Neural crest cell (in vitro differentiated cells): Measurements from ENCODE around the gene FAM217A. TPM values are rescaled to one million over a fixed set of nuclear protein-coding genes. Genes with fewer than 3 reads are reported as not detected.
A peak's percentile ranks its signal among the peaks of the same experiment; 100 is the strongest.

Source experiments
- DNase-seq: peaks from one replicate; pipeline ENCODE4 v3.0.0; 2021; ENCODE audit warnings: low read depth, mixed read lengths, low spot score
- H3K27ac Mint-ChIP-seq: one replicate; pipeline ENCODE4 v1.8.0; 2021; ENCODE audit warnings: mild to moderate bottlenecking, mixed read lengths; ENCODE audit not compliant: unreplicated experiment
- H3K27me3 Mint-ChIP-seq: 2 replicates; pipeline ENCODE4 v1.8.0; 2021; ENCODE audit warnings: low read depth, mild to moderate bottlenecking, mixed read lengths
- H3K36me3 Mint-ChIP-seq: 2 replicates; pipeline ENCODE4 v1.8.0; 2021; ENCODE audit warnings: low read depth, mild to moderate bottlenecking, mixed read lengths
- H3K4me1 Mint-ChIP-seq: 2 replicates; pipeline ENCODE4 v1.8.0; 2021; ENCODE audit warnings: mixed read lengths
- H3K4me3 Mint-ChIP-seq: one replicate; pipeline ENCODE4 v1.8.0; 2021; ENCODE audit warnings: mild to moderate bottlenecking, mixed read lengths
- H3K9me3 Mint-ChIP-seq: 2 replicates; pipeline ENCODE4 v1.8.0; 2021; ENCODE audit warnings: mixed read lengths
- total RNA-seq: library from RNA; stranded (reverse); gene quantifications from 2 replicates; pipeline ENCODE4 v1.2.1, GENCODE V29; 2021
- TF ChIP-seq, protein P1 (sequence below): fragments of 200-600 bp; sonication (generic); conservative IDR thresholded peaks from 2 replicates; pipeline ENCODE4 v1.5.0; 2021; ENCODE audit warnings: antibody characterized with exemption, mild to moderate bottlenecking

Gene FAM217A
- total RNA-seq, 1 donor from 2014 or later: not detected

- DNase-seq: peak; percentile 88
- Mint-ChIP-seq H3K9me3 (no peaks in the 10 kb centered on the region), H3K36me3 (no peaks in the 10 kb centered on the region), H3K27me3 (no peaks in the 10 kb centered on the region), H3K4me3 (peak overlapping the region; percentile 91), H3K4me1 (peaks cover 53% of the 10 kb centered on the region), H3K27ac (peak overlapping the region; percentile 99)
- TF ChIP-seq, protein P1, sequence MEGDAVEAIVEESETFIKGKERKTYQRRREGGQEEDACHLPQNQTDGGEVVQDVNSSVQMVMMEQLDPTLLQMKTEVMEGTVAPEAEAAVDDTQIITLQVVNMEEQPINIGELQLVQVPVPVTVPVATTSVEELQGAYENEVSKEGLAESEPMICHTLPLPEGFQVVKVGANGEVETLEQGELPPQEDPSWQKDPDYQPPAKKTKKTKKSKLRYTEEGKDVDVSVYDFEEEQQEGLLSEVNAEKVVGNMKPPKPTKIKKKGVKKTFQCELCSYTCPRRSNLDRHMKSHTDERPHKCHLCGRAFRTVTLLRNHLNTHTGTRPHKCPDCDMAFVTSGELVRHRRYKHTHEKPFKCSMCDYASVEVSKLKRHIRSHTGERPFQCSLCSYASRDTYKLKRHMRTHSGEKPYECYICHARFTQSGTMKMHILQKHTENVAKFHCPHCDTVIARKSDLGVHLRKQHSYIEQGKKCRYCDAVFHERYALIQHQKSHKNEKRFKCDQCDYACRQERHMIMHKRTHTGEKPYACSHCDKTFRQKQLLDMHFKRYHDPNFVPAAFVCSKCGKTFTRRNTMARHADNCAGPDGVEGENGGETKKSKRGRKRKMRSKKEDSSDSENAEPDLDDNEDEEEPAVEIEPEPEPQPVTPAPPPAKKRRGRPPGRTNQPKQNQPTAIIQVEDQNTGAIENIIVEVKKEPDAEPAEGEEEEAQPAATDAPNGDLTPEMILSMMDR: peak; percentile 49
Measured at GRCh38 chr6:4021133-4021853, 57.6 kb downstream of the FAM217A start.

GRCh38 chr6:4020822-4021132 lies 58.2 kb downstream of the FAM217A start:
- Mint-ChIP-seq H3K27ac (peak overlapping the region; percentile 99), H3K4me1 (peaks cover 58% of the 10 kb centered on the region), H3K27me3 (no peaks in the 10 kb centered on the region), H3K9me3 (no peaks in the 10 kb centered on the region), H3K36me3 (no peaks in the 10 kb centered on the region), H3K4me3 (peak overlapping the region; percentile 91)
- TF ChIP-seq, protein P1: no peak
- no peak for DNase-seq

GRCh38 chr6:4018924-4019236 lies 60.1 kb downstream of the FAM217A start:
- Mint-ChIP-seq H3K27ac (peak overlapping the region; percentile 97), H3K4me1 (peaks cover 59% of the 10 kb centered on the region), H3K36me3 (peaks cover 6% of the 10 kb centered on the region), H3K4me3 (peak overlapping the region; percentile 95), H3K27me3 (no peaks in the 10 kb centered on the region), H3K9me3 (no peaks in the 10 kb centered on the region)
- TF ChIP-seq, protein P1: no peak
- DNase-seq: no peak

Other genes starting within 250 kb of the FAM217A start
- gene FAM50B, start 229.8 kb downstream of the FAM217A start, total RNA-seq: 2.5 and 2.9 TPM in 2 replicates
- 52.7 and 59.7 TPM in 2 replicates for gene ECI2, start 56.4 kb upstream of the FAM217A start, total RNA-seq